GM21737 (cell line): ENCODE results near the gene TLX1.
"Not testable (repeated sequence)": the region's sequence is repeated elsewhere in the genome, so short reads cannot be mapped to it uniquely, and the experiment has no call there.

Experiments used
- ATAC-seq: cut with Tn5 transposase; IDR thresholded peaks from one replicate; pipeline ENCODE4 v1.9.1; 2021; ENCODE audit warnings: mild to moderate bottlenecking, moderate library complexity; ENCODE audit not compliant: unreplicated experiment

The TLX1 gene

DNA sequence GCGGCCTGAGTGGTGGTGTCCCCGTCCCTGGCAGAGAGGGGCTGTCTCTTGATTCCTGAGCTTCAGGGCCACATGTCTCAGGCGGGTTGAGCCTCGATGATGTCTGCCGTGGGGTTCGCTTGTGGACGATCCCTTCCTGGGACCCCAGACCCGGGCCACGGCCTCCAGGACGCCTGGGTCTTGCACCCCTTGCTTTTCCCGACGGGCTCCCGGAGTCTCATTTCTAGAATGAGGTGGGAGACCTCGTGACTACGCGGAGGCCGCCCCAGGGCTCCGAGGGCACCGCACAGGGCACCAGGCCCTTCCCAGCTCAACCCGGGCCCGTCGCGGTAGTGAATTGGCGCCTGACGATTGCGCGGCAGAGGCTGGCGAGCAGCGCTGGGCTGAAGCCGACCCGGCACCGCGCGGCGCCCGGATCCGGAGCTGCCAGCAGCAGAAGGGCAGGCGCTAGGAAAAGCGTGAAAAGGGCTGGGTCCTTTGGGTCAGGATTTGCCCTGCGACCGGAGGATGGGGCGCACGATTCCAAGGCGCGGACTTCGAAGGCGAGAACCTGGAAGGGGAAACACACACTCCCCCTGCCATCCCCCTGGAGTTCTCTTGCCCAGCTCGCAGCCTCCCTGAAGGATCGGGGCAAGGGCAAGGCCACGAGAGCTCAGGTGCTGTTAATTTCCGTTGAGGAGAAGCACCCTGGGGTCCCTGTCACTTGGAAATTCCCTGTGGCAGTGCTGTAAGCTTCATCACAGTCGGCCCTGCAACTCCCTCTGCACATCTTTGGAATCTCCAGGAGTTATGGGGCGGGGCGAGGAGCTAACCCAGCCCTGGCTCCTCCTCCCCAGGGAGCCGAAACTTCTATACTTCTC, 15.5 kb downstream of the TLX1 start:
- no peak for ATAC-seq

DNA sequence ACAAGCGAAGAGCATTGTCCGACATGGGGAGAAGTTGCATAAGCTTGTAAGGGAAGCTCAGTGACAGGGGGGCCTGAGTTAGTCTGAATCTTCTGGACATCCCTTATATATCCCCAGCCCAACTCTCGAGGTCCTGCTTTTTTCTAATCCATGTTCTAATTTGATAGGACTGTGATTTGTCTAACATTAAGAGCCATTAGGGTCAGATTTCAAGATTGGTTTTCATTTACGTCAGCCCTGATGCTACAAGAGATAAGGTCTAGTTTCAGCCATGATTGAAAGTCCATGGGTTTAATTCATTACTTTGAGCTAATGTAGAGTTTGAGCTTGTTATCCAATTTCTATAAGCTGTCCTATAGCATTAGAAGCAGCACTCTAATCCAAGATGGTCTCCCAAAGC, 20.3 kb downstream of the TLX1 start:
- no peak for ATAC-seq

DNA sequence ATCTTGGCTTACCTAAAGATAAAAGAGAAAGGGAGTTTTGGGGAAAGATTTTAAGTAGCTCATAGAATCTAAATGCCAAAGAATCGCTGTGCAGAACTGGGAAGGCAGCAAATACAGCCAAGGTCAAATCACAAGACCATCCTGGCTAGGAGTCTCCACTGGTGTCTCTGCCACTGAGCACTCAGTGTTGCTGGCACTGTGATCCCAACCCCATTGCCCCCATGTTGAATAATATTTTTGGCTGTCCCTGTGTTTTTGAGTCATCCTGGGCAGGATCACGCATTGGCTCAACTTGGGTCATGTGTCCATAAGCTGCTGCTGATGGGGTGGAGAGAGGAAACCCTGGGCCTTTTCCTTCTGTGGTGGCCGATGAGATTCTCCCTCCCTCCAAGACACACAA, 21.2 kb downstream of the TLX1 start:
- no peak for ATAC-seq

DNA sequence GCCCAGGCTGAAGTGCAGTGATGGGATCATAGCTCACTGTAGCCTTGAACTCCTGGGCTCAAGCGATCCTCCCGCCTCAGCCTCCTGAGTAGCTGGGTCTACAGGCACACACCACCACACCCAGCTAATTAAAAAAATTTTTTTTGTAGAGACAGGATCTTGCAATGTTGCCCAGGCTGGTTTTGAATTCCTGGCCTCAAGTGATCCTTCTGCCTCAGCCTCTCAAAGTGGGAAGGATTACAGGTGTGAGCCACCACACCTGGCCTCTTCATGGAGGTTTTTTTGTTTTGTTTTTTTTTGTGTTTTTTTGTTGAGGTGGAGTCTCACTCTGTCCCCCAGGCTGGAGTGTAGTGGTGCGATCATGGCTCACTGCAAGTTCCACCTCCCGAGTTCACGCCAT, 23.4 kb downstream of the TLX1 start:
- not testable (repeated sequence) for ATAC-seq

DNA sequence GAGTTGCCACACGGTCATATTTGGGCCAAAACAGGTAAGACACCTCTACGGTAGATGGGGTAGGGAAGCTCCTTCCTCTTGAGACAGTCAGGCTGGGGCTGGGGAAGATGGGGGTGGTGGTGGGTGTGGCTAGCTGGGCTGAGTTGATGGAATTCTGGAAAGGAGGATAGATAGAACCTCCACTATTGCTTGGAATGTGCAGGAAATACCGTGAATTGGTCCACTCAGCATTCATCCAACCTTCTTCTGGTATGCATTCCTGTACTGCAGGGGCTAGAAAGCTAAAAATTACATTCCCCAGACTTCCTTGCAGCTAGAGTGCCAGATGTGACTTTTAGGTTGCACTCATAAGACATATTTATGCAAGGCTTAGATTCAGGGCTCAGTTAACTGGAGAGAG, 24.8 kb downstream of the TLX1 start:
- ATAC-seq: no peak

DNA sequence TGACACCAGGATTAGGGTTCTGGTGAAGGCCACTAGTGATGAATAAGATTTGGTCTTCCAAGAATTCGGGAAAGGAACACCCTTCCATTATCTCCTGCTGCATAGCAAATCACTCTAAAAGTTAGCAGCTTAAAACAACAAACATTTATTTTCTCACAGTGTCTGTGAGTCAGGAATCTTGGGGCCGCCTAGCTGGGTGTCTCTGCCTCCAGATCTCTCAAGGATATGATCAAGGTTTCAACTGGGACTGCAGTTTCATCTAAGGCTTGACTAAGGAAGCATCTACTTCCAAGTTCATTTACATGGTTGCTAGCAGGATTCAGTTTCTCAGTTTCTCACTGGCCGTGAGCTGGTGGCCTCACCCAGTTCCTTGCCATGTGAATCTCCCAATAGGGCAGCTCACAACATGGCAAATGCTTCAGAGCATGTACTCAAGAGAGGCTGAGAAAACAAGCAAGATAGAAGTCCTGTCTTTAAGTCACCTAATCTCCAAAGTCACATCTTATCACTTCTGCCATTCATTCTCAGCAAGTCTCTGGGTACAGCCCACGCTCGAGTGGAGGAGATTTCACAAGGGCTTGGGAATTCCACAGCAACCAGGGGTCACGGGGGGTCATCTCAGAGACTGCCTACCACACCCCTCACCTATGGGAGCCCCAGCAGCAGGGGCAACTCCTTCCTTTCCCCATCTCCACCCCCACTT, 26.8 kb downstream of the TLX1 start:
- no peak for ATAC-seq

DNA sequence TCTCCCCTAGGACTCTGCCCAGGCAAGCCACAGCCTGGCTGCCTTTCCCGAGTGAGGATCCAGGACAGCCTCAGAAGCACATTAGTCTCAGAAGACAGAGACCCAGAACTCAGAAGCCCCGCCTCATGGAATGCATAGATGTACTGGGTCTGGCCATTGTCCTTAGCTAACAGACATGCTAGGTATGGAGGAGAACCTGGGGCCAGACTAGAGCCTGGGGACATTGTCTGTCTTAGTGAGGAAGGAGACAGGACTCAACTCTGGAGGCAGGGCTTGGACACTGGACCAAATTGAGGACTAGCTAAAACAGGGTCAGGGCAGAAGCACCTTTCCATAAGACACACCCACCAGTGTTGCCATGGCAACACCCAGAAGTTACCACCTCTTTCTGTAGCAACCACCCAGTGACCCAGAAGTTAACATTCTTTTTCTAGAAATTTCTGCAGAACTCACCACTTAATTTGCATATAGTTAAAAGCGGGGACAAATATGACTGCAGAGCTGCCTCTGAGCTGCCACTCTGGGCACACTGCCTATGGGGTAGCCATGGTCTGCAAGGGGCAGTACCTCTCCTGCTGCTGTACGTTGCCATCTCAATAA, 27.5 kb downstream of the TLX1 start:
- no peak for ATAC-seq

DNA sequence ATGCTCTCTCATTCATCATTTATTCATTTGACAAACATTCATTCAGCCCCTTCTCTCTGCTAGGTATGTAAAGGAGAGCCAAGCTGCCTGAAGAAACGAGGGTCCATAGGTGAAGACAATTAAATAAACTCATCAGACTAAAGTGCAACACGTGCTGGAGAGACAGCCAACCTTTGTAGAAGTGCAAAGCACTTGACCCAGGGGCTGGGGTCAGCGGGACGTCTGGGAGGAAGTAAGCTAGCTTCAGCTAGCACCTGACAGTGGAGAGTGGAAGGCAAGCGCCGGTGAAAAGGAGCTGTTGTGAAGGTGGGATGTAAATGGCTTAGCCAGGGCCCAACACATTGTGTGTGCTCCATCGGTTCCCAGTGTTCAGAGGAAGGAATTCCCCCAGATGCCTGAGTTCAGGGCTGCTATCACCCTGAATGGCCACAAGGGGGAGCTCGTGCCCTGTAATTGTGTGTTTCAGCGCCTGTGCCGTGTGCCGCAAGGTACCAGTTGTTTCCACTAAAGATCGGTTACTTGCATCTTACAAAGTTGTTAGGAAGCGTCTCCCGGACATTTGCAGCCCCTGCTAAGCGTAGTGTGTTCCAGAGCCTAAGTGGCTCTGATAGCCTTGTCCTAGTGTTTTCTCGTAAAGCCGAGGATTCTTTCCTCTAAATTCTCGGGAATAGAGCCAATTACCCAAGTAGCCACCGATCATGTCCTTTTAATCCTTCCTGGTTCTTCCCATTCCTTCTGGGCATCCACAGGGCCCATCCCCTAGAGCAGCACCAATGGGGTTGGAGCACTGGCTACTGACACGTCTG, 30.6 kb downstream of the TLX1 start:
- no peak for ATAC-seq

DNA sequence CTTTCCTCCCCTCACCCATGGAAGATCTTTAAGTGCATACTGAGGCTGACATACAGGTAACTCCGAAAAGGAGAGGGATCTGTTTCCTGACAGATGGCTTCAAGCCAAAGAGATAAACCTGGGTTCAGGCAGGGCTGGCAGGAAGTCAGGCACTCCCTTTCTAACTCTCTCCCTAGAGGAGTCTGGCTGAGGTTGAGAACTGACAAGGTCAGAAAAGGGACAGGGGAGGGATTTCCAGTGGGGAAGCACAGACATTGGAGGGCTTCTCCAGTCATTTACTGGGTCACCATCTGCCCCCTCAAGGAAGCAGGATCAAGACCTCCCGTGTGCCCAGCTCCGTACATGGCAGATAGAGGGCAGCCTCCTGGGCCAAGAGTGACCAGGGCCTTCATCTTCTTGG, 31.6 kb downstream of the TLX1 start:
- ATAC-seq: no peak

DNA sequence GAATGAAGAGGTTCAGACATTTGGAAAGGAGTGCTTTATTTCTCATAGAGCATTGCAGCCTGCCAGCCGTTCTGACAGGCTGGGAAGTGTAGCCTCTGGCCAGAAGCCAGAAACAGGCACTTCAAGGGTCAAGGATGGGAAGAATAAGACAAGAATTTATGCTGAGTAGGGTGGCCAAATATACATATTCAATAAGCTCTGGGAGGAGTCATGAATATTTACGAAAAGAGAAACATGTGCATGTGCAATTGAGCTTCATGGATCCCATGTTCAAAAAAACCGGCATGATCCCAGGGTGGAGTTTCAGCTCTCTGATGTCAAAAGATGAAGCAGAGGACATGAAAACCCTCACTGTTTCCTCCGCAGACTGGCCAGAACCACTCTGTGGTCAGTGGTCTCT, 32.9 kb downstream of the TLX1 start:
- ATAC-seq: no peak

DNA sequence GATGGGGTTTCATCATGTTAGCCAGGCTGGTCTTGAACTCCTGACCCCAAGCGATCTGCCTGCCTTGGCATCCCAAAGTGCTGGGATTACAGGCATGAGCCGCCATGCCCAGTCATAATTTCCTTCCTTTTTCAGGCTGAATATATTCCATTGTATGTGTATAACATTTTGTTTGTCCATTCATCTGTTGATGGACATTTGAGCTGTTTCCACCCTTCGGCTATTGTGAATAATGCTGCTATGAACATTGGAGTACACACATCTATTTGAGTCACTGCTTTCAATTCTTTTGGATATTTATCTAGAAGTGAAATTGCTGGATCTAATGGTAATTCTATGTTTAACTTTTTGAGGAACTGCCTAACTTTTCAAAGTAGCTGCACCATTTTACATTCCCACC, 34.6 kb downstream of the TLX1 start:
- ATAC-seq: no peak

DNA sequence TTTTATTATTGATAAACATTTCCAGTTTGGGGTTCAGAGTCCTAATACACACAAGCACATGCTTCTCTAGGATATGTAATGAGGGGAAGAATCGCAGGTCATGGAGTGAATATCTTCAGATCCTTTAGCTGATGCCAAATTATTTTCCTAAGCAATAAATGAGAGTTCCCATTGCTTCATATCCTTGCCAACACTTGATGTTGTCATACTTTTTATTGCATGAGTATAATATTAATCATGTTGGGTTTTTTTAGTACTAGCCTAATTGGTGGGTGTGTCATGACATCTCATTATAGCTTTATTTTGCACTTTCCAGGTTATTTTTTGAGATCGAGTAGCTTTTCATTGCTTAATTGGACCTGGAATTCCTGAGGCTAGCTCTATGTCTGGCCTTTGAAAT, 35.3 kb downstream of the TLX1 start:
- ATAC-seq: no peak

DNA sequence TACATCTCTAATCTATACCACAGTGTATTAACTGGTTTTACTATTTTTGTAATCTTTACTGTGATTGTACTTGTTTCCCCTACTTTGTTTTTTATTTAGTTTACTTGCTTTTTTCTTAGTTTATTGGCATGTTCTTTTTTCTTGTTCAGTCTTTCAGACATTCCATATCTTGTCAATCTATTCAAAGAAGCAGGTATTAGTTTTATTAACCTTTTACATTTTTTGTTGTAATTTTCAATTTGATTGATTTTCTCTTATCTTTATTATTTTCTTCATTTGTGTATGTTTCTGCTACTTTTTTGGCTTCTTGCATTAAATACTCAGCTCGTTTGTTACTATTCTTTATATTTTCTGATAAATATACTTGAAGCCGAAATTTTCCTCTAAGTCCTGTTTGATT, 41.6 kb downstream of the TLX1 start:
- no peak for ATAC-seq

DNA sequence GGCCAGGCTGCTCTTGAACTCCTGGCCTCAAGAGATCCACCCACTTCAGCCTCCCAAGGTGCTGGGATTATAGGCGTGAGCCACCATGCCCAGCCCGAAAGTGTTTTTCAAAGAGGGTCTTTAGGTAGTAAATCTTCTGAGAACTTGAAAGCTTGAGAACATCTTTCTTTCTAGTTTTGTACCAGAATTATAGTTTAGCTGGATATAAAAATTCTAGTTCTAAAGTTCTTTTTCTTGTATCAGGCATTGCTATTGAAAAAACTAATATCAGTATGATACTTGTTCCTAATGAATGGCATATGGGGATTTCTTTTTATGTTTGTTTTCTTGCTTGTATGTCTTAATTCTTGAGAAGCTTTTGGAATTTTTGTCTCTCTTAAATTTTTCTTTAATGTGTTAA, 43.2 kb downstream of the TLX1 start:
- ATAC-seq: no peak

DNA sequence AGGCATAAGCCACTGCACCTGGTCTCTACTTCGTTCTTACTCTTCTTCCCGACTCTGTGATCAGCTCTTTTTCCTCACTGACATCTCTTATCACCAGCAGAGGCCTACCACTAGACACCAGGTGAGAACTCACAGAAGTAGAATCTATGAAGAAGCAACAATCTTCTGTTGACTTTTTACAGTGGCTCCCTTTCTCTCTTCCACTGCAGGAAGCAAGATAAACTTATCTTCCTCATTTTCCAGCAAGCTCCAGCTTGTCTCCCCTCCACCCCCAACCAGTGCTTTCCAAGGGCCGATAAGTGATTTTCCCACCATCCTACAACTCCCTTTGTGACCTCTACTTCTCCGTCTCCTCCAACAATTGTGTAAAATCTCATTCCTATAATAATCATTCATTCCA, 45.5 kb downstream of the TLX1 start:
- no peak for ATAC-seq

DNA sequence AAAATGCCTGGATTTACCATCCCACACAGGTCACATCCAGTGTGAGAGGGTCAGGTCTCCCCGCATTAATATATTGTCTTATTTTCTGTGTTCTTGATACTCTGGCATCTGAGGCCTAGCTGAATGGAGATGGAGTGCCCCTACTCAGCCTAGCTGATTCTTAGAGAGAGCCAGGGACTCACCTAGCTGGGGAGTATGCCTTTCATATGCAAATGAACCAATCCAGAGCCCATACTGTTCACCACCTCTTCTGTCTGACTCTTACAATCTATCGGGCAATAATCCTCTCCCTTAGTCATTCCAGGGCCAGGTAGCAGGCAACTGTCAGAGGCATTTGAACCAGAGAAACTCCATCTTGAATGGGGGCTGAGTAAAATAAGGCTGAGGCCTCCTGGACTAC, 51.8 kb downstream of the TLX1 start:
- ATAC-seq: no peak

DNA sequence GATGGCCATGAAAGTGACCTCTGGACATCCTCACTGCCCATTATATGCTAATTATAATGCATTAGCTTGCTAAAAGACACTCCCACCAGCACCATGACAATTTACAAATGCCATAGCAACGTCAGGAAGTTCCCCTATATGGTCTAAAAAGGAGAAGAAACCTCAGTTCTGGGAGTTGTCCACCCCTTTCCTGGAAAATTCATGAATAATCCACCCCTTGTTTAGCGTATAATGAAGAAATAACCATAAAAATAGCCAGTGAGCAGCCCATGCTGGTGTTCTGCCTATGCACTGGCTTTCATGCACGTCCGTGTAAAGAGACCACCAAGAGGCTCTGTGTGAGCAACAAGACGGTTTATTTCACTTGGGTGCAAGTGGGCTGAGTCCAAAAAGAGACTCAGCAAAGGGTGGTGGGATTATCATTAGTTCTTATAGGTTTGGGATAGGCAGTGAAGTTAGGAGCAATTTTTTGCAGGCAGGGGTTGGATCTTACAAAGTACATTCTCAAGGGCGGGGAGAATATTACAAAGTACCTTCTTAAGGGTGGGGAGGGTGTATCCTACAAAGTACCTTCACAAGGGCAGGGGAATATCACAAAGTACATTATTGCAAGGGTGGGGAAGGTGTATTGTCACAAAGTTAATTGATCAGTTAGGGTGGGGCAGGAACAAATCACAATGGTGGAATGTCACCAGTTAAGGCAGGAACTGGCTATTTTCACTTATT, 52.5 kb downstream of the TLX1 start:
- no peak for ATAC-seq
